ENCODE data around the gene SLCO1C1. TPM values are rescaled to one million over a fixed set of nuclear protein-coding genes. Genes with fewer than 3 reads are reported as not detected.
"Not testable (repeated sequence)": the region's sequence is repeated elsewhere in the genome, so short reads cannot be mapped to it uniquely, and the experiment has no call there.

The SLCO1C1 gene
- total RNA-seq, 1 experiment from 2014 or later = 1.9 TPM

DNA sequence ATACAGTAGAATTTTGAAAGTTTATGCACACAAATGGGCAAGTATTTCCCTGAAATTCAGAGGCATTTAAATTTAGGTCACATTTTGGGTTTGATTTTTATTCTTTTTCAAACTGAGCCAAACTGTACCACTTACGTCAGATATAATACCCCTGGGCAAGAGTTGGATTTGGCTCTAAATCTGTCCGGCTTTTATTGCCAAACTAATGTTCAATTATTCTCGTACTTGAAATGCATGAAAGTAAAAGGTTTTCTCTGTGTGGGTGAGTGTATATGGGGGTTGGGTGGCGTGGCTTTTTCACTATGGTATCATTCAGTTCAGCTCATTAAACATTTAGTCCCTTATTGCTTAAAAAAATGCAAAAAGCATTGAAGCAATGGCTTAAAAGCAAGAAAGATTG lies 55.9 kb downstream of the SLCO1C1 start:
- in situ Hi-C loops (cut with HindIII; ENCODE audit: low pct_unique_long_range_greater_than_20kb, low sequenced_read_pairs) = no loop called here
- no peak for DNase-seq (ENCODE audit: low read depth, low spot score)

- DNase-seq (ENCODE audit: low read depth, low spot score) = no peak
- in situ Hi-C loops (cut with HindIII; ENCODE audit: low pct_unique_long_range_greater_than_20kb, low sequenced_read_pairs) = no loop called here
These were observed 82.3 kb downstream of the SLCO1C1 start for GRCh38 chr12:20777420-20777819.

GRCh38 chr12:20778969-20779368 lies 83.8 kb downstream of the SLCO1C1 start:
- in situ Hi-C loops (cut with HindIII; ENCODE audit: low pct_unique_long_range_greater_than_20kb, low sequenced_read_pairs) = no loop called here
- DNase-seq (ENCODE audit: low read depth, low spot score) = no peak

DNA sequence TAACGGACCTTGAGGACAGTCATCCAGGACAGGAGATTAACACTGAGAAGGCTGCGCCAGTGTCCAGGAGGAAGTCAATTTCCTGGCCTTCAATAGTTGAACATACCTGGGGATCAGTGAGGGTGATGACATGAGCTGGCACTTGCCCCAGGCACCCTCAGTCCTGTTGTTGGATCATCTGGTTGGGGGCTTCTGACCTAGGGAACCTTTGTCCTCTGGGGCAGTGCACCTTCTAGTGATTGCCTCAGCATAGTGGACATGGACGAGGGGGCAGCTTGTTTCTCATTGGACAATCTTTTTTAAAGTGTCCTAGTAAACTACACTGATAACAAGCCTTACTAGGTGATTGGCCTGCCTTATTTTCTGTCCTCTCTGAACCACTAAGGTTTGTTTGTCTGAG lies 84.8 kb downstream of the SLCO1C1 start:
- in situ Hi-C loops (cut with HindIII; ENCODE audit: low pct_unique_long_range_greater_than_20kb, low sequenced_read_pairs); DNase-seq (ENCODE audit: low read depth, low spot score): not testable (repeated sequence)

DNA sequence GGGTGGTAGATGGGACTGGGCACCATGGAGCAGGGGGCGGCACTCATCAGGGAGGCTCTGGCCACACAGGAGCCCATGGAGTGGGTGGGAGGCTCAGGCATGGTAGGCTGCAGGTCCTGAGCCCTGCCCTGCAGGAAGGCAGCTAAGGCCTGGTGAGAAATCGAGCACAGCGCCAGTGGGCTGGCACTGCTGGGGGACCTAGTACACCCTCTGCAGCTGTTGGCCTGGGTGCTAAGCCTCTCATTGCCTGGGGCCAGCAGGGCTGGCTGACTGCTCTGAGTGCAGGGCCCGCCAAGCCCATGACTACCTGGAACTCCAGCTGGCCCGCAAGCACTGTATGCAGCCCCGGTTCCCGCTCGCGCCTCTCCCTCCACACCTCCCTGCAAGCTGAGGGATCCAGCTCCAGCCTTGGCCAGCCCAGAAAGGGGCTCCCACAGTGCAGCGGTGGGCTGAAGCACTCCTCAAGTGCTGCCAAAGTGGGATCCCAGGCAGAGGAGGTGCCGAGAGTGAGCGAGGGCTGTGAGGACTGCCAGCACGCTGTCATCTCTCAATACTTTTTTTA lies 88.7 kb downstream of the SLCO1C1 start:
- DNase-seq (ENCODE audit: low read depth, low spot score); in situ Hi-C loops (cut with HindIII; ENCODE audit: low pct_unique_long_range_greater_than_20kb, low sequenced_read_pairs): not testable (repeated sequence)

DNA sequence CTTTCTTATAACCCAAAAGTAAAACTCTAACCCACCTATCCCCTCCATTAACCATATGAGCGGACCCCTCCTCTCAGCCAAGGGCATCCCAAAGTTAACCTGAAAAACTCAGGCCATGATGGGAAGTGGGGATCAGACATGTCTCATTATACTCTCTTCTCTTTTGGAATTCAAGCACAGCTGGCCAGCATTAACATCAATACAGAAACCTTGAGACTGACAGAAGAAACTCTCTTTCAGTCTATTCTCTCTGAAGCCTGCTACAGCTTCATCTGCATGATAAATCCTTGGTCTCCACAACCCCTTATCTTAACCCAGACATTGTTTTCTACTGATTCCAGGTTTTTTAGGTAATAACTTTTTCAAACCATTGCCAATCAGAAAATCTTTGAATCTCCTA lies 97.8 kb downstream of the SLCO1C1 start:
- in situ Hi-C loops (cut with HindIII; ENCODE audit: low pct_unique_long_range_greater_than_20kb, low sequenced_read_pairs) = no loop called here
- DNase-seq (ENCODE audit: low read depth, low spot score) = no peak

DNA sequence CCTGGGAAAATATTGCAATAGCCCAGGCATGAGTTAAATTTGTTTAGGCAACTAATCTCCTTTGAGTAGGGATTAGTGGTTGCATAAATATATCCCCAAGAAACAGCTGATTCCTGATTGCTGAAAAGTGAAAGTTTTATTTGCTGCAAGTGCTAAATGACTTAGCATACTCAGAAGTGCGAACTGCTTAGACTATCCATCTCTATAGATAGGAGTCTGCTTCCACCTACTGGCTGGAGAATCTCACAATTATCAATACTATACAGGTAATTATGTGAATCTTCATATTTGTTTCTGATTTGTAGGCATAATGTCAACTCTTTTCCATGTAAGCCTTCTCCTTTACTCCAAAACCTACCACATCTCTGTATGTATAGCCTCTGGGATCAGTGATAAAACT lies 103.4 kb downstream of the SLCO1C1 start:
- DNase-seq (ENCODE audit: low read depth, low spot score) = peak; percentile 67
- in situ Hi-C loops (cut with HindIII; ENCODE audit: low pct_unique_long_range_greater_than_20kb, low sequenced_read_pairs) = no loop called here

GRCh38 chr12:20800160-20800559 lies 105.0 kb downstream of the SLCO1C1 start:
- in situ Hi-C loops (cut with HindIII; ENCODE audit: low pct_unique_long_range_greater_than_20kb, low sequenced_read_pairs) = no loop called here

DNA sequence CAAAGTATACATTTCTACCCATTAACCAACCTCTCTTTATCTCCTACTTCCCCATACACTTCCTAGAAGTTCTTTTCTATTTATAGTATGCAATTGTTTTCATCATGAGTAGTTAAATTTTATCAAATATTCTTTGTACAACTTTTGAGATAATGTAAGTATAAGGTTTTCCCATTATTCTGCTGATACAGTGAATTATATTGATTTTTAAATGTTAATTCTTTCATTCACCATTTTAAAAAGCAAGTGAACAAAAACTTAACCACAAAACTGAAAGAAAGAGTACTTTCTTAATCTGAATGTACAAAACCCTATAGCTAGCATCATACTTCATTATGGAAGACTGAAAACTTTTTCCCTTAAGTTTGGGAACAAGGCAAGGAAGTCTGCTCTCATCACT lies 105.9 kb downstream of the SLCO1C1 start:
- DNase-seq (ENCODE audit: low read depth, low spot score) = no peak
- in situ Hi-C loops (cut with HindIII; ENCODE audit: low pct_unique_long_range_greater_than_20kb, low sequenced_read_pairs) = no loop called here

More at GRCh38 chr12:20800160-20800559, 105.0 kb downstream of the SLCO1C1 start:
- no peak for DNase-seq (ENCODE audit: low read depth, low spot score)

Other genes with a start within 250 kb of the SLCO1C1 start
- 0.21 TPM in 1 of 2 replicates, not detected in the other for gene SLCO1B3, start 115.4 kb downstream of the SLCO1C1 start, total RNA-seq (2014; rRNA removed; shearing (Covaris generic))

All from SK-MEL-5 (cell line).